H1 (cell line): ENCODE measurements around the gene UBE3B. TPM values are rescaled to one million over a fixed set of nuclear protein-coding genes. Genes with fewer than 3 reads are reported as not detected.

Experiments used
- CTCF ChIA-PET: fragments of 300-600 bp; sonication (Branson Sonifier 250); formaldehyde crosslinking; loops from one replicate; lab custom pipeline; 2021; ENCODE audit not compliant: partially characterized antibody; lab: Charles Lee
- POLR2A ChIA-PET: fragments of 300-600 bp; sonication (Branson Sonifier 250); formaldehyde crosslinking; loops from one replicate; lab custom pipeline; 2021; ENCODE audit warnings: inconsistent platforms; ENCODE audit not compliant: partially characterized antibody; lab: Charles Lee
- DNase-seq, 2 experiments: peaks; one replicate each; pipeline versions ENCODE4 v3.0.0 to v3.0.0-alpha.2; 2010 to 2022; ENCODE audit warnings: low spot score in 2 of 2, low read depth in 1 of 2, mixed read lengths in 1 of 2
- FAIRE-seq: peaks from 2 replicates; lab custom pipeline; 2011; peaks lifted over from hg19 to GRCh38; lab: Jason Lieb, UNC
- H2AFZ ChIP-seq: 2 replicates; pipeline ENCODE4 v1.8.1; 2012; ENCODE audit warnings: low read length, inconsistent platforms
- H2AK5ac ChIP-seq: 2 replicates; pipeline ENCODE4 v1.6.1; 2013; ENCODE audit warnings: low read depth, low read length
- H2BK120ac ChIP-seq: replicated peaks from 2 replicates; pipeline ENCODE3; 2013; ENCODE audit warnings: low read depth, low read length, inconsistent platforms
- H2BK12ac ChIP-seq: 2 replicates; pipeline ENCODE4 v1.6.1; 2013; ENCODE audit warnings: low read depth, low read length
- H2BK15ac ChIP-seq: 2 replicates; pipeline ENCODE4 v1.6.1; 2013; ENCODE audit warnings: low read length
- H2BK20ac ChIP-seq: 2 replicates; pipeline ENCODE4 v1.6.1; 2013; ENCODE audit warnings: low read length
- H2BK5ac ChIP-seq: 2 replicates; pipeline ENCODE4 v1.6.1; 2013; ENCODE audit warnings: low read depth, low read length
- H3K14ac ChIP-seq: 2 replicates; pipeline ENCODE4 v1.6.1; 2013; ENCODE audit warnings: inconsistent platforms; ENCODE audit not compliant: insufficient read length
- H3K18ac ChIP-seq: 2 replicates; pipeline ENCODE4 v1.6.1; 2013; ENCODE audit warnings: low read length; ENCODE audit errors: extremely low read depth
- H3K23ac ChIP-seq: 2 replicates; pipeline ENCODE4 v1.6.1; 2013; ENCODE audit warnings: inconsistent platforms; ENCODE audit not compliant: insufficient read length
- H3K23me2 ChIP-seq: 2 replicates; pipeline ENCODE4 v1.6.1; 2013; ENCODE audit warnings: low read depth, low read length
- H3K27ac ChIP-seq: 2 replicates; pipeline ENCODE4 v1.6.1; 2011; ENCODE audit warnings: low read depth, low read length, inconsistent platforms
- H3K27me3 ChIP-seq, 4 experiments: replicated peaks in 1 of 4; 1 replicate in 1 of 4; 2 replicates in 3 of 4; pipeline versions ENCODE4 v1.6.1 to v1.8.1; 2011 to 2013; ENCODE audit warnings: low read length in 3 of 4, mild to moderate bottlenecking in 3 of 4, inconsistent platforms in 2 of 4, mixed read lengths in 2 of 4, moderate library complexity in 1 of 4; ENCODE audit not compliant: control insufficient read depth in 3 of 4, insufficient read depth in 3 of 4; ENCODE audit errors: extremely low read depth in 1 of 4
- H3K36me3 ChIP-seq, 4 experiments: 2 replicates each; pipeline versions ENCODE4 v1.6.1 to v1.8.1; 2011 to 2013; ENCODE audit warnings: mild to moderate bottlenecking in 4 of 4, low read length in 3 of 4, moderate library complexity in 2 of 4, control low read depth in 1 of 4, inconsistent platforms in 1 of 4; ENCODE audit not compliant: insufficient read depth in 4 of 4, control insufficient read depth in 2 of 4
- H3K4ac ChIP-seq: replicated peaks from 2 replicates; pipeline ENCODE3; 2013; ENCODE audit warnings: low read length, low read depth, mixed read lengths, inconsistent platforms; ENCODE audit not compliant: insufficient read length
- H3K4me1 ChIP-seq, 4 experiments: replicated peaks in 1 of 4; 1 replicate in 1 of 4; 2 replicates in 3 of 4; pipeline versions ENCODE4 v1.6.1 to v1.8.1; 2011 to 2013; ENCODE audit warnings: low read length in 3 of 4, inconsistent platforms in 2 of 4, mixed read lengths in 1 of 4; ENCODE audit not compliant: insufficient read depth in 4 of 4, control insufficient read depth in 3 of 4
- H3K4me2 ChIP-seq, 2 experiments: 2 replicates each; pipeline versions ENCODE4 v1.6.1 to v1.8.1; 2011 to 2013; ENCODE audit warnings: low read depth in 2 of 2, low read length in 2 of 2, control low read depth in 1 of 2, inconsistent platforms in 1 of 2, mild to moderate bottlenecking in 1 of 2; ENCODE audit not compliant: insufficient read depth in 1 of 2
- H3K4me3 ChIP-seq, 4 experiments: fragments of 200-600, 300-600 bp in 1 of 4; sonication (generic), shearing (Covaris generic), sonication (Bioruptor Twin) in 1 of 4; 2 replicates each; pipeline versions ENCODE4 v1.5.1 to v1.8.1; 2011 to 2016; ENCODE audit warnings: low read length in 4 of 4, low read depth in 3 of 4, control low read depth in 2 of 4, inconsistent platforms in 2 of 4, mild to moderate bottlenecking in 2 of 4, mixed read lengths in 1 of 4, moderate library complexity in 1 of 4; ENCODE audit not compliant: insufficient read depth in 2 of 4; ENCODE audit errors: extremely low read depth in 1 of 4
- H3K56ac ChIP-seq: replicated peaks from 2 replicates; pipeline ENCODE3; 2013; ENCODE audit warnings: low read depth, mild to moderate bottlenecking, mixed read lengths, low read length, inconsistent platforms; ENCODE audit not compliant: insufficient read length
- H3K79me1 ChIP-seq: 2 replicates; pipeline ENCODE4 v1.6.1; 2013; ENCODE audit warnings: low read depth, low read length, control low read depth
- H3K79me2 ChIP-seq, 2 experiments: 2 replicates each; pipeline versions ENCODE4 v1.6.1 to v1.8.1; 2012 to 2013; ENCODE audit warnings: low read length in 2 of 2, mild to moderate bottlenecking in 2 of 2, inconsistent platforms in 1 of 2; ENCODE audit not compliant: insufficient read depth in 2 of 2, control insufficient read depth in 1 of 2
- H3K9ac ChIP-seq, 4 experiments: replicated peaks in 1 of 4; 1 replicate in 1 of 4; 2 replicates in 3 of 4; pipeline versions ENCODE4 v1.6.1 to v1.8.1; 2011 to 2013; ENCODE audit warnings: low read depth in 3 of 4, low read length in 3 of 4, control low read depth in 2 of 4, mild to moderate bottlenecking in 2 of 4, moderate library complexity in 2 of 4, inconsistent platforms in 1 of 4; ENCODE audit errors: extremely low read depth in 1 of 4
- H3K9me3 ChIP-seq, 2 experiments: 2 replicates each; pipeline versions ENCODE4 v1.6.1 to v1.8.1; 2012 to 2013; ENCODE audit warnings: mild to moderate bottlenecking in 2 of 2, moderate library complexity in 2 of 2, control low read depth in 1 of 2, inconsistent platforms in 1 of 2, low read depth in 1 of 2, low read length in 1 of 2, mixed read lengths in 1 of 2; ENCODE audit not compliant: insufficient read depth in 2 of 2
- H4K20me1 ChIP-seq, 2 experiments: replicated peaks in 1 of 2; 2 replicates each; pipeline versions ENCODE3 to v1.8.1; 2011 to 2013; ENCODE audit warnings: inconsistent platforms in 2 of 2, low read length in 2 of 2, mild to moderate bottlenecking in 1 of 2; ENCODE audit not compliant: insufficient read depth in 2 of 2, control insufficient read depth in 1 of 2
- H4K5ac ChIP-seq: 2 replicates; pipeline ENCODE4 v1.6.1; 2013; ENCODE audit warnings: low read length, low read depth, mixed read lengths, inconsistent platforms; ENCODE audit not compliant: insufficient read length
- H4K8ac ChIP-seq: 2 replicates; pipeline ENCODE4 v1.8.0; 2013; ENCODE audit warnings: mild to moderate bottlenecking, moderate library complexity, low read length, inconsistent platforms; ENCODE audit not compliant: insufficient read depth; ENCODE audit errors: extremely low read depth
- H4K91ac ChIP-seq: replicated peaks from 2 replicates; pipeline ENCODE3; 2013; ENCODE audit warnings: low read length, mixed read lengths, inconsistent platforms; ENCODE audit not compliant: insufficient read length
- POU5F1 ChIP-seq: IDR thresholded peaks from 2 replicates; pipeline ENCODE4 v1.6.1; 2011; ENCODE audit warnings: low read depth, mild to moderate bottlenecking, low read length, moderate library complexity
- WGBS, 2 experiments: shearing (Covaris generic) in 1 of 2; methylation state at CpG; one replicate each; pipeline versions ENCODE4 v1.1.6 to v1.1.7; 2013 to 2015; ENCODE audit warnings: low lambda C conversion rate in 2 of 2, mixed read lengths in 2 of 2, inconsistent platforms in 1 of 2, low coverage in 1 of 2, missing lambda C conversion rate in 1 of 2; ENCODE audit not compliant: insufficient replicate concordance in 2 of 2, insufficient coverage in 1 of 2, insufficient read length in 1 of 2; ENCODE audit errors: extremely low coverage in 1 of 2, missing lambda C conversion rate in 1 of 2; 5-methylcytosine and 5-hydroxymethylcytosine counted together
- polyA plus RNA-seq, 7 experiments: library from polyadenylated mRNA; depleted of rRNA in 3 of 7; stranded (reverse) in 5 of 7; unstranded in 2 of 7; fragments of >200 nt in 5 of 7; fragments of 200-250 nt in 2 of 7; gene quantifications; 1 replicate in 5 of 7; 2 replicates in 1 of 7; 4 replicates in 1 of 7; pipeline versions ENCODE4 v1.2.1 to v1.2.3, GENCODE V29; 2011 to 2013; ENCODE audit warnings: missing spikeins in 2 of 7, mixed read lengths in 2 of 7
- total RNA-seq: library from RNA; stranded (reverse); fragmentation: NEBNext Ultra II Directional; extraction: Animal tissue kit (Norgen Biotek cat#: 25700); gene quantifications from 2 replicates; pipeline ENCODE4 v1.2.1, GENCODE V29; 2021

UBE3B gene
- total and polyA plus RNA-seq, 2 of the 8 experiments (the other 6 are each of a cell fraction or from before 2014, with no cell fraction given): 14.0 to 21.1 TPM

DNA sequence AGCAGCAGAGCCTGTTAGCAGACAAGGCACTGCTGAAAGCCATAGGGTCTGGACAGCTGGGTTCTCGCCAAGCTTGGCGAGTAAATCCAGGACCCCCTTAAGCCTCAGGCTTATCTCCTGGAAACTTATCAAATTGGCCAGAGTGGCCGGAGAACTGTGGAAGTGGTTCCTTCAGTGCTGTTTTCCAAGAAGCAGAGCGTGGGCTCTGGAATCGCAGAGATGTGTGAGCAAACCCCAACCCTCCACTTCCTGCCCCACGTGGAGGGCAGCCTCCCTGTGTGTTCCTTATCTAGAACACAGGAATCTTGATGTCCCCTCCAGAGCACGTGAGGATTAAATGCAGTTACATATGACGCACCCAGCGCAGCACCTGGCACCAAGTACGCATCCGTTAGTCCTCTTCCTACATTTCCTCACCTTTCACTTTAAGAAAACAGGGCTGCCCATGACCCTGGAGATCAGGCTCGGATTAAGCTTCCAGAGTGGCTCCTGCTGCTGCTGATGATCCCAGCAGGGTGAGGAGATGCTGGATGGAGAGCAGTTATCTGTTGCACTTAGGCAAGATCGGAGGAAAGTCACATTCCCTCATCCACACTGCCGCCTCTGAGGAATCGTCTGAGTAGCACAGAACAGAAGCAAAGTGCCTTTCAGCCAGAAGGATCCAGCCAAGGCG lies 60.9 kb downstream of the UBE3B start:
- Histone ChIP-seq H2BK15ac (0 out of 2 replicates have a peak overlapping the region, but pooled peaks have one; percentile 40), H3K23me2 (no peaks in the 10 kb centered on the region), H3K18ac (no peak overlapping the region), H2BK12ac (no peak overlapping the region), H4K8ac (no peak overlapping the region), H3K4me3 (no peak overlapping the region), H2BK5ac (no peak overlapping the region), H3K14ac (no peak overlapping the region), H2AFZ (no peak overlapping the region), H4K91ac (no peak overlapping the region), H3K4ac (no peak overlapping the region), H3K4me2 (no peak overlapping the region), H4K5ac (no peak overlapping the region), H3K79me2 (no peaks in the 10 kb centered on the region), H3K9me3 (no peaks in the 10 kb centered on the region), H3K56ac (no peak overlapping the region), H3K79me1 (no peaks in the 10 kb centered on the region), H4K20me1 (no peaks in the 10 kb centered on the region), H3K4me1 (no peaks in the 10 kb centered on the region), H3K9ac (no peak overlapping the region), H2BK20ac (no peak overlapping the region), H2BK120ac (no peak overlapping the region), H3K27me3 (no peaks in the 10 kb centered on the region), H3K36me3 (no peaks in the 10 kb centered on the region; a peak in 1 of 8 replicates), H3K23ac (no peak overlapping the region), H3K27ac (no peak overlapping the region), H2AK5ac (no peak overlapping the region)
- DNase-seq (no peak), FAIRE-seq (no peak)
- ChIA-PET POLR2A (interaction anchor here (0.7 kb wide), 1 partner anchor 16 kb away, joined by 3 read pairs; no protein-coding TSS in a partner anchor), CTCF (interaction anchor here (0.6 to 5.7 kb wide), 5 partner anchors 16 to 48 kb away, joined by 3 to 47 read pairs (median 3); no protein-coding TSS in a partner anchor)
- WGBS, 2 experiments: 83% methylated on average over 16 of the region's 16 CpGs; no CpG with 5 or more reads in 1 of the 2 experiments
- no peak for TF ChIP-seq POU5F1
